IMR-90 (cell line): ENCODE data around the gene CANT1. TPM values are rescaled to one million over a fixed set of nuclear protein-coding genes. Genes with fewer than 3 reads are reported as not detected.

Source experiments
- ATAC-seq: fragments of 200-7000 bp; cut with Tn5 transposase; 2 replicates; pipeline ENCODE4 v1.9.1; 2020; ENCODE audit warnings: low read depth, mild to moderate bottlenecking, moderate library complexity
- BruUV-seq: library from RNA; stranded (reverse); fragments of 400-500 nt; replicated peaks from 2 replicates; lab custom pipeline; 2021; lab: Mats Ljungman, UMichigan
- CTCF ChIA-PET: fragments of 300-600 bp; formaldehyde crosslinking; extraction: SDS; loops from one replicate; lab custom pipeline; 2021; ENCODE audit warnings: antibody characterized with exemption; lab: Yijun Ruan, JAX
- POLR2A ChIA-PET: fragments of 300-600 bp; sonication (Branson Sonifier 250); formaldehyde crosslinking; loops from one replicate; lab custom pipeline; 2022; ENCODE audit warnings: antibody characterized with exemption; ENCODE audit not compliant: unreplicated experiment; lab: Charles Lee
- DNase-seq: peaks from one replicate; pipeline ENCODE4 v3.0.0; 2013
- H2AFZ ChIP-seq: replicated peaks from 2 replicates; pipeline ENCODE3; 2013; ENCODE audit warnings: low read length, mild to moderate bottlenecking; ENCODE audit not compliant: poor library complexity
- H2AK5ac ChIP-seq: 2 replicates; pipeline ENCODE4 v1.6.1; 2013; ENCODE audit warnings: low read depth, low read length, inconsistent platforms
- H2AK9ac ChIP-seq: replicated peaks from 2 replicates; pipeline ENCODE3; 2013; ENCODE audit warnings: mild to moderate bottlenecking, low read depth, low read length, moderate library complexity; ENCODE audit not compliant: poor library complexity
- H2BK120ac ChIP-seq: 2 replicates; pipeline ENCODE4 v1.6.1; 2013; ENCODE audit warnings: low read depth, low read length, inconsistent platforms
- H2BK15ac ChIP-seq: 3 replicates; pipeline ENCODE4 v1.6.1; 2013; ENCODE audit warnings: low read depth, low read length, inconsistent platforms
- H2BK20ac ChIP-seq: 2 replicates; pipeline ENCODE4 v1.6.1; 2013; ENCODE audit warnings: low read depth, mild to moderate bottlenecking, inconsistent platforms, low read length, moderate library complexity
- H2BK5ac ChIP-seq: 2 replicates; pipeline ENCODE4 v1.6.1; 2013; ENCODE audit warnings: mild to moderate bottlenecking, low read depth, low read length, inconsistent platforms; ENCODE audit not compliant: poor library complexity, severe bottlenecking
- H3K14ac ChIP-seq: replicated peaks from 2 replicates; pipeline ENCODE4 v1.6.1; 2013; ENCODE audit warnings: low read depth, low read length, inconsistent platforms
- H3K18ac ChIP-seq: 2 replicates; pipeline ENCODE4 v1.6.1; 2013; ENCODE audit warnings: low read depth, low read length, control low read depth
- H3K23ac ChIP-seq: 2 replicates; pipeline ENCODE4 v1.6.1; 2013; ENCODE audit warnings: low read depth, low read length, inconsistent platforms
- H3K27ac ChIP-seq: 2 replicates; pipeline ENCODE4 v1.5.1; 2013; ENCODE audit warnings: mild to moderate bottlenecking, control low read depth, low read length; ENCODE audit not compliant: insufficient read depth
- H3K27me3 ChIP-seq: 2 replicates; pipeline ENCODE4 v1.6.1; 2013; ENCODE audit warnings: low read length; ENCODE audit not compliant: control insufficient read depth, insufficient read depth
- H3K36me3 ChIP-seq: 2 replicates; pipeline ENCODE4 v1.6.1; 2013; ENCODE audit warnings: low read length, mixed read lengths; ENCODE audit not compliant: control insufficient read depth, insufficient read depth
- H3K4ac ChIP-seq: 2 replicates; pipeline ENCODE4 v1.6.1; 2013; ENCODE audit warnings: low read depth, low read length, inconsistent platforms
- H3K4me1 ChIP-seq: 2 replicates; pipeline ENCODE4 v1.6.1; 2013; ENCODE audit warnings: low read length, mixed read lengths; ENCODE audit not compliant: control insufficient read depth, insufficient read depth
- H3K4me2 ChIP-seq: 2 replicates; pipeline ENCODE4 v1.6.1; 2013; ENCODE audit warnings: low read depth, mild to moderate bottlenecking, control low read depth, low read length, moderate library complexity
- H3K4me3 ChIP-seq: 2 replicates; pipeline ENCODE4 v1.5.1; 2013; ENCODE audit warnings: low read depth, mild to moderate bottlenecking, control low read depth, low read length, moderate library complexity; ENCODE audit not compliant: insufficient read depth
- H3K56ac ChIP-seq: 2 replicates; pipeline ENCODE4 v1.6.1; 2013; ENCODE audit warnings: low read length, inconsistent platforms; ENCODE audit not compliant: insufficient read depth; ENCODE audit errors: extremely low read depth
- H3K79me1 ChIP-seq, 2 experiments: 2 replicates each; pipeline ENCODE4 v1.6.1; 2013; ENCODE audit warnings: low read length in 2 of 2, inconsistent platforms in 1 of 2, low read depth in 1 of 2
- H3K9ac ChIP-seq: 2 replicates; pipeline ENCODE4 v1.6.1; 2013; ENCODE audit warnings: low read depth, low read length, control low read depth
- H3K9me1 ChIP-seq: 2 replicates; pipeline ENCODE4 v1.6.1; 2013; ENCODE audit warnings: low read length, inconsistent platforms; ENCODE audit not compliant: insufficient read depth
- H3K9me3 ChIP-seq: 2 replicates; pipeline ENCODE4 v1.6.1; 2013; ENCODE audit warnings: low read length; ENCODE audit not compliant: control insufficient read depth, insufficient read depth
- H4K20me1 ChIP-seq: 2 replicates; pipeline ENCODE4 v1.6.1; 2013; ENCODE audit warnings: low read length, inconsistent platforms; ENCODE audit not compliant: insufficient read depth
- H4K5ac ChIP-seq: 2 replicates; pipeline ENCODE4 v1.6.1; 2013; ENCODE audit warnings: mild to moderate bottlenecking, low read depth, low read length, control low read depth
- H4K8ac ChIP-seq, 2 experiments: 2 replicates each; pipeline ENCODE4 v1.6.1; 2013; ENCODE audit warnings: low read depth in 2 of 2, low read length in 2 of 2, control low read depth in 1 of 2, inconsistent platforms in 1 of 2
- H4K91ac ChIP-seq: 2 replicates; pipeline ENCODE4 v1.6.1; 2013; ENCODE audit warnings: low read depth, low read length, inconsistent platforms; ENCODE audit not compliant: insufficient read depth
- BHLHE40 ChIP-seq: fragments of 150-350 bp; IDR thresholded peaks from 2 replicates; pipeline ENCODE4 v1.6.1; 2016; ENCODE audit warnings: mild to moderate bottlenecking, low read depth, low read length
- CEBPB ChIP-seq: IDR thresholded peaks from 2 replicates; pipeline ENCODE4 v1.6.1; 2012; ENCODE audit warnings: low read depth, low read length, improper control_type of control experiment
- CHD1 ChIP-seq: IDR thresholded peaks from 2 replicates; pipeline ENCODE4 v1.6.1; 2012; ENCODE audit warnings: low read depth, low read length, improper control_type of control experiment
- FOS ChIP-seq: fragments of 150-350 bp; IDR thresholded peaks from 2 replicates; pipeline ENCODE4 v1.6.1; 2016; ENCODE audit warnings: low read depth, low read length
- MAFK ChIP-seq: IDR thresholded peaks from 2 replicates; pipeline ENCODE4 v1.6.1; 2012; ENCODE audit warnings: low read depth, low read length, improper control_type of control experiment
- MAZ ChIP-seq: IDR thresholded peaks from 2 replicates; pipeline ENCODE4 v1.6.1; 2012; ENCODE audit warnings: low read depth, mild to moderate bottlenecking, low read length, improper control_type of control experiment, moderate library complexity, borderline replicate concordance
- MXI1 ChIP-seq: IDR thresholded peaks from 2 replicates; pipeline ENCODE4 v1.6.1; 2012; ENCODE audit warnings: low read depth, mild to moderate bottlenecking, low read length, moderate library complexity, borderline replicate concordance
- NFE2L2 ChIP-seq: fragments of 150-350 bp; IDR thresholded peaks from 2 replicates; pipeline ENCODE4 v1.6.1; 2016; ENCODE audit warnings: low read depth, mild to moderate bottlenecking, low read length
- POLR2A ChIP-seq: IDR thresholded peaks from 2 replicates; pipeline ENCODE4 v1.6.1; 2012; ENCODE audit warnings: mild to moderate bottlenecking, low read depth, low read length
- RCOR1 ChIP-seq: IDR thresholded peaks from 2 replicates; pipeline ENCODE4 v1.6.1; 2012; ENCODE audit warnings: mild to moderate bottlenecking, low read length, improper control_type of control experiment; ENCODE audit not compliant: insufficient replicate concordance
- RFX5 ChIP-seq: IDR thresholded peaks from 2 replicates; pipeline ENCODE4 v1.8.0; 2012; ENCODE audit warnings: low read depth, mild to moderate bottlenecking, low read length, moderate library complexity
- SMC3 ChIP-seq: fragments of 150-350 bp; IDR thresholded peaks from 2 replicates; pipeline ENCODE4 v1.6.1; 2016; ENCODE audit warnings: low read depth, mild to moderate bottlenecking, antibody characterized with exemption, low read length, moderate library complexity
- USF2 ChIP-seq: fragments of 150-350 bp; IDR thresholded peaks from 2 replicates; pipeline ENCODE4 v1.6.1; 2017; ENCODE audit warnings: mild to moderate bottlenecking, antibody characterized with exemption, low read length, low read depth
- WGBS, 2 experiments: methylation state at CpG; one replicate each; pipeline versions ENCODE4 v1.1.5 to v1.1.7; 2013; ENCODE audit warnings: missing lambda C conversion rate in 2 of 2; ENCODE audit not compliant: insufficient read length in 1 of 2; ENCODE audit errors: extremely low coverage in 2 of 2; 5-methylcytosine and 5-hydroxymethylcytosine counted together
- dilution Hi-C: fragments of 300-500 bp; cut with HindIII; formaldehyde crosslinking; loops from one replicate; pipeline ENCODE4 v1.14.3; 2018; ENCODE audit warnings: low sequenced_read_pairs; ENCODE audit not compliant: unreplicated experiment
- in situ Hi-C: fragments of 300-500 bp; cut with MboI; formaldehyde crosslinking; loops from 3 replicates; pipeline ENCODE4 v1.14.3; 2019; ENCODE audit warnings: low sequenced_read_pairs, inconsistent platforms, mixed read lengths
- intact Hi-C: fragments of 100-400 bp; cut with micrococcal nuclease; formaldehyde crosslinking; loops from 2 replicates; pipeline ENCODE4 v1.10.0; 2022
- polyA plus RNA-seq, 3 experiments: library from polyadenylated mRNA; depleted of rRNA; stranded (reverse); fragments of >200 nt; gene quantifications; 2 replicates each; pipeline ENCODE4 v1.2.3, GENCODE V29; 2012; ENCODE audit warnings: low replicate concordance in 1 of 3
- total RNA-seq: library from RNA; depleted of rRNA; stranded (reverse); fragments of >200 nt; gene quantifications from 2 replicates; pipeline ENCODE4 v1.2.3, GENCODE V29; 2012
- TF ChIP-seq, protein P1 (sequence below): fragments of 150-350 bp; IDR thresholded peaks from 2 replicates; pipeline ENCODE4 v1.6.1; 2016; ENCODE audit warnings: low read depth, mild to moderate bottlenecking, low read length, moderate library complexity, borderline replicate concordance
- TF ChIP-seq, protein P2 (sequence below): conservative IDR thresholded peaks from 2 replicates; pipeline ENCODE4 v1.5.1; 2012; ENCODE audit warnings: mild to moderate bottlenecking, low read depth, low read length, improper control_type of control experiment

CANT1 gene
- total and polyA plus RNA-seq, 2 of the 4 experiments (the other 2 are of a cell fraction): 51.8 to 73.4 TPM

DNA sequence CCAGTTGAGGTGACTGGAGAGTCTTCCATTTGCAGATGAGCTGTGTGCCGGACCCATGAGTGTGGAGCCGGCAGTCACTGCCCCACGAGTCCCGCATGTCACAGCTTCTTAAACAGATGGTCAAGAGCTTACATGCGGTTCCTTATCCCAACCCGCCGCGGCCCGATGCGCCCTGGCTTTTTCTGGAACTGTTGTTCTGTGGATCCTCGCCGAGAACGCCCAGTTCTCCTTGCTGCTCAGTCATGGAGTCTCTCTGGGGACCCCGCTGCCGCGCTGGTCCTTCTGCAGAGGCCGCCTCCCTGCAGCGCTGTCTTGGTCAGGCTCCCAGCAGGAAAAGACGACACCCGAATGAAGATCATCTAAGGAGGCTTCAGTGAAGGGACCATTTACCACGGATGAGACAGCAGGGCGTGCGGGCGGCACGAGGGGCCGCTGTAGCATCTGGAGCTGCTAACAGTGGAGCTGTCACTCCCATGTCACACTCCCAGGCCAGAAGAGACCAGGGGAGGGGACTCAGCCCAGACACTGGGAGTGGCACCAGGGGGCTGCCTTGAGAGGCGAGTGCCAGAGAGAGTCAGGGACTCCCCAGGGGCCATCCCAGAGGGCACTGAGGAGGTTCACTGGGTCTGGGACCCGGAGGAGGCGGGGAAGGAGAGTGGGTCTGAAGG is 19.1 kb downstream of the CANT1 start:
- no peak overlapping the region for H3K27ac ChIP-seq
- H2AK9ac ChIP-seq: no peak overlapping the region
- H3K9ac ChIP-seq: no peak overlapping the region
- H3K56ac ChIP-seq: no peak overlapping the region
- ATAC-seq (no peak), DNase-seq (no peak)
- no peak overlapping the region for H2BK120ac ChIP-seq
- no peak overlapping the region for H2BK20ac ChIP-seq
- H2BK15ac ChIP-seq: no peak overlapping the region
- H2BK5ac ChIP-seq: no peak overlapping the region
- in situ Hi-C loops: no loop called here
- no peak overlapping the region for H2AFZ ChIP-seq
- H3K9me3 ChIP-seq: no peaks in the 10 kb centered on the region
- TF ChIP-seq CHD1 (no peak), BHLHE40 (no peak), POLR2A (no peak), MXI1 (no peak), SMC3 (no peak), FOS (no peak), NFE2L2 (no peak), RFX5 (no peak), USF2 (no peak), MAFK (no peak), RCOR1 (no peak), MAZ (no peak), CEBPB (no peak)
- TF ChIP-seq, protein P1, sequence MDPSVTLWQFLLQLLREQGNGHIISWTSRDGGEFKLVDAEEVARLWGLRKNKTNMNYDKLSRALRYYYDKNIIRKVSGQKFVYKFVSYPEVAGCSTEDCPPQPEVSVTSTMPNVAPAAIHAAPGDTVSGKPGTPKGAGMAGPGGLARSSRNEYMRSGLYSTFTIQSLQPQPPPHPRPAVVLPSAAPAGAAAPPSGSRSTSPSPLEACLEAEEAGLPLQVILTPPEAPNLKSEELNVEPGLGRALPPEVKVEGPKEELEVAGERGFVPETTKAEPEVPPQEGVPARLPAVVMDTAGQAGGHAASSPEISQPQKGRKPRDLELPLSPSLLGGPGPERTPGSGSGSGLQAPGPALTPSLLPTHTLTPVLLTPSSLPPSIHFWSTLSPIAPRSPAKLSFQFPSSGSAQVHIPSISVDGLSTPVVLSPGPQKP: no peak
- TF ChIP-seq, protein P2, sequence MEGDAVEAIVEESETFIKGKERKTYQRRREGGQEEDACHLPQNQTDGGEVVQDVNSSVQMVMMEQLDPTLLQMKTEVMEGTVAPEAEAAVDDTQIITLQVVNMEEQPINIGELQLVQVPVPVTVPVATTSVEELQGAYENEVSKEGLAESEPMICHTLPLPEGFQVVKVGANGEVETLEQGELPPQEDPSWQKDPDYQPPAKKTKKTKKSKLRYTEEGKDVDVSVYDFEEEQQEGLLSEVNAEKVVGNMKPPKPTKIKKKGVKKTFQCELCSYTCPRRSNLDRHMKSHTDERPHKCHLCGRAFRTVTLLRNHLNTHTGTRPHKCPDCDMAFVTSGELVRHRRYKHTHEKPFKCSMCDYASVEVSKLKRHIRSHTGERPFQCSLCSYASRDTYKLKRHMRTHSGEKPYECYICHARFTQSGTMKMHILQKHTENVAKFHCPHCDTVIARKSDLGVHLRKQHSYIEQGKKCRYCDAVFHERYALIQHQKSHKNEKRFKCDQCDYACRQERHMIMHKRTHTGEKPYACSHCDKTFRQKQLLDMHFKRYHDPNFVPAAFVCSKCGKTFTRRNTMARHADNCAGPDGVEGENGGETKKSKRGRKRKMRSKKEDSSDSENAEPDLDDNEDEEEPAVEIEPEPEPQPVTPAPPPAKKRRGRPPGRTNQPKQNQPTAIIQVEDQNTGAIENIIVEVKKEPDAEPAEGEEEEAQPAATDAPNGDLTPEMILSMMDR: no peak
- BruUV-seq: no TSS peak
- H4K5ac ChIP-seq: no peak overlapping the region
- H3K36me3 ChIP-seq: peaks cover 44% of the 10 kb centered on the region
- dilution Hi-C loops: no loop called here
- peaks cover 4% of the 10 kb centered on the region; the same call in 1 of the 2 replicates for H3K9me1 ChIP-seq
- H4K8ac ChIP-seq: no peak overlapping the region
- no peak overlapping the region for H3K4me3 ChIP-seq
- intact Hi-C loops: no loop called here
- H3K27me3 ChIP-seq: no peaks in the 10 kb centered on the region
- no peak overlapping the region for H4K91ac ChIP-seq
- H3K4me1 ChIP-seq: peaks cover 5% of the 10 kb centered on the region
- no peak overlapping the region for H2AK5ac ChIP-seq
- H3K4ac ChIP-seq: no peak overlapping the region
- 99% methylated on average over 26 of the region's 29 CpGs; no CpG with 5 or more reads in 1 of the 2 experiments for WGBS, 2 experiments
- H3K4me2 ChIP-seq: no peak overlapping the region
- ChIA-PET POLR2A (no interaction called here), CTCF (no interaction called here)
- H3K79me1 ChIP-seq: peaks cover 10 to 35% of the 10 kb centered on the region in 2 experiments
- no peak overlapping the region for H3K18ac ChIP-seq
- H4K20me1 ChIP-seq: peaks cover 5% of the 10 kb centered on the region
- H3K23ac ChIP-seq: no peak overlapping the region
- no peak overlapping the region for H3K14ac ChIP-seq
